ENCODE data around the gene TOMM22.
A peak's percentile ranks its signal among the peaks of the same experiment; 100 is the strongest.

The TOMM22 gene

DNA sequence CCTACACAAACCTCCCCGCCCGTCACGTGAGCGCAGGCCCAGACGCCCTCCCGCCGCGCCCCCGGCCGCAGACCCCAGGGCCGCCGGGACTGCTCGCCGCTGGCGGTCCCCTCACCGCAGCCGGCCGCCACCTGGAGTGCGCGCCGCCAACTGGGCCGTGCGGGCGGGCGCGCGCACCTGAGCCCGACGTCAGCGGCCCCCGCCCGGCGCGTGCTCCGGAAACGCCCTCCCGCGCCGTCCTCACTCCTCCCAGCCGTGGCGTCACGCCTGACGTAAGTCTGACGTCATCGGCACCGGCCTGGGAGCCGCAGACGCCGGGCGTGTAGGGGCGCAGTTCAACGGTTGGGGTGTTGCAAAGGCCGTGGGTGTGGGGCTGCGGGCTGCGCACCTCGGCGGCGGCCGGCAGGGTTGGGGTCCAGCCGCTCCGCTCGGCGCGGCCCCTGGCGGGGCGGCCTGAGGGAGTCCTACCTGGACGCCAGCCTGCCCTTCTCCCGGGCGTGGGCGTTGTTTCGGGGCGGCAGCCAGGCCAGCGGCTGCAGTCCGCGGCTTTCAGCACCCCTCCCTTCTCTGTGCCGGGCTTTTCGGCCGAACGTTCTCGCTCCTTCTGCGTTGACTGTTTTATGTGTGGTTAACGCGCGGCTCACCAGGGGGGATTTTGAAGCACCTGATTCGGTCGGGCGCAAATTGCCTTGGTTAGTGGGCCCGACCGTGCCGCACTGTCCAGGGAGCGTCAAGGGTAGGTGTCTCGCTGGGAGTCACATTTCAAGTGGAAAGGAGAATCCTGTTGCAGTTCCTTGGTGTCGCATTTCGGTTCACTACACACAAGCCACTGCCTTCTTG is 19.3 kb downstream of the TOMM22 start, which contains the start of gene JOSD1:
Gene JOSD1, minus strand, starts transcription at position 155 of the 840 bp plus-strand sequence. CDS start 956 bp downstream, outside the sequence.
- no peak for TF ChIP-seq ZNF274 (IDR thresholded peaks at IDR 0.05; ENCODE audit: low read depth, low read length)

DNA sequence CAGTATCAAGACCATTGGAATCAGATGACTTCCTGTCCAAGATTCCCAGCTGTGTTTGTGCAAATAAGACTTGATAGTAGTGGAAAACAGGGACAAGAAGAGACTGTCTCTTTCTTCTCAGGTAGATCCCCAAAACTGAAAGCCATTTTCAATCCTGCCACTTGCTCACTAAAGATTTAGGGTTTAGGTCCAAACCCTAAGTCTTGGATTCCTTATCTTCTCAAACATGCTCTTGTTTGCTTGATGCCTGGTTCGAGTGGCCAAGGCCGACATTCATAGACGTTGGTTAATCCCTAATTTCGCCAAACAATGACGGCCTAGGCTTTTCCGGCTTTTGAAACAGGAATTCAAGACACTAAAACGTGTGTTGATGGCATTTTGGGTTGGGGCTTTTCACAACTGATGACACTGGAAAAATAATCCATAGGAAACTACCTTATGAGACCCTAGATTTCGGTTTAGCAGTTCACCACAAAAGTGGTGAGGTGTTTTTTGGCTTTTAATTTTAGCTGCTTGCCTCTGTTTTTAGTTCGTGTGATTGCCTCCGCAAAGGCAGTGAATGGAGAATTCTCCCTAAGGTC is 23.0 kb downstream of the TOMM22 start:
- H3K4me3 ChIP-seq (ENCODE audit: low read length): peak overlapping the region; percentile 50; the same call in 1 of the 2 replicates
- no peak for TF ChIP-seq ZNF274 (IDR thresholded peaks at IDR 0.05; ENCODE audit: low read depth, low read length)

More for the DNA sequence above, 19.3 kb downstream of the TOMM22 start, which contains the start of gene JOSD1:
- H3K4me3 ChIP-seq (ENCODE audit: low read length): peak within 1 kb of the TSS; percentile 99

DNA sequence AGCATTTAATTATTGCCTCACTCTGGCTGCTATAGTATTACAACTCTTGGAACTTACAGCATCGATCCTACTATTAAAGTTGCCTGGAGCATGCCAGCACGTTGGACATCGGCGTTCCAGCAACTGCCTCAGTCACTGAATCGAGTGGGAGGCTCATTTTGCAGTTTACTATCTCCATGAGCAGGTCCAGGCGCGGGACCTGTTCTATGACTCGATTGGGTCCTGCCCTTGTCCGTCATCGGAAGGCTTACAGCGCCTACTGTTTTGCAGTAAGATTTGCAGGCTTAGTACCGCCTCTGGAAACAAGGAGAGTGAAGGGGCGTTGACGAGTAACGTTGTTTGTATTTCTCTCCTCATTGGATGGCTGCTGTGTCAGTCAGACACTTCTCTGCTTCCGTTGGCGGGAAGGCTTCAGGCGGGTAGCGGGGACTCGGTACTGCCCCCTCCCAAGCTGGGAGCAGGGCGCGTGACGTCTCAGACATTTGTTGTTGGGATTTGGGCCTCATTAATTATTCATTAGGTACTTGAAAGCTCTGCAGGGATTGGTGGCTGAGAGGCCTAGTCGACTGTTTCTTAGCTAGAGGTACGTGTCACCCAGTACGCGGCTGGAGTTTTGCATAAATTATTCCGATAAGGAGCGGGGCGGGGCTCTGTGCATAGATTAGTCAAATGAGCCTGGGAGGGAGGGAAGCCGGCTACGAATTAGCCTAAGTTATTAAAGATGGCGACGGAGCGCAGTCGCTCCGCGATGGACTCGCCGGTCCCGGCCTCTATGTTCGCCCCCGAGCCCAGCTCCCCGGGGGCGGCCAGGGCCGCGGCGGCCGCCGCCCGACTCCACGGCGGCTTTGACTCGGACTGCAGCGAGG is 23.7 kb downstream of the TOMM22 start, which contains the start of gene GTPBP1:
Gene GTPBP1, plus strand, starts transcription at position 710 of the 866 bp plus-strand sequence. Its CDS starts 12 bp downstream, at position 722.
- H3K4me3 ChIP-seq (ENCODE audit: low read length): peak within 1 kb of the TSS; percentile 98
- TF ChIP-seq ZNF274 (IDR thresholded peaks at IDR 0.05; ENCODE audit: low read depth, low read length): no peak

- no peak for TF ChIP-seq ZNF274 (IDR thresholded peaks at IDR 0.05; ENCODE audit: low read depth, low read length)
Measured at GRCh38 chr22:38706101-38706900, 24.5 kb downstream of the TOMM22 start.

DNA sequence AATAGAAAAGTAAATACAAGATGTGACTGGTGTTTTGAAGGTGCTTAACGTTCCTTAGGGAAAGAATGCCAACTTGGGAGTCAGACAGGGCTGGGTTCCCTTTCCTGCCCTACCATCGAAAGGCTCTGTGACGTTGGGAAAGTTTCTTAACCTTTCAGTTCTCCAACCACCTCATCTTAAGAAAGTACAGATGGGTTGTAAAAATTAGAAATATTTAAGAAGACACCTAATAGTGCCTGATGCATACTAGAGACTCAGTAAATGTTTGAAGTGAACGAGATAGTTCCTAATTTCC is 25.1 kb downstream of the TOMM22 start:
- TF ChIP-seq ZNF274 (IDR thresholded peaks at IDR 0.05; ENCODE audit: low read depth, low read length): no peak

More at GRCh38 chr22:38706101-38706900, 24.5 kb downstream of the TOMM22 start:
- H3K4me3 ChIP-seq (ENCODE audit: low read length): peak overlapping the region; percentile 98

DNA sequence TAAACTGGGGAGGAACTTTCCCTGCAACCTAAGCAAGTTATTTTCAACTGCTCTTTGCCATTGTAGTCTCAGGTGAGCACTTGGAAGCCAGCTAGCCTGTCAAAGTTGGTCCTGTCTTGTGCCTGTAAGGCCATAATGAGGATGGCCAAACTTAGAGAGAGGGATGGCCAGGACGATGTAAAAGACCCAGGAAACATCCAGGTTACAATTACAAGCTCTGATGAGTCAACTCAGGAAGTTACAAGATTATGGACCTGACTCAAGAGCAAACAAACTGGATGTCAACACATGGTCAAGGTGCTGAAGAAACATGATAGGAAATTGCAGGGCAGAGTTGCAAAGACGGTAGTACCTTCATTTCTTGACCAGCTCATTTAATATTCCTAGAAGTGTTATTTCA is 25.6 kb downstream of the TOMM22 start:
- peak overlapping the region; percentile 98 for H3K4me3 ChIP-seq (ENCODE audit: low read length)
- TF ChIP-seq ZNF274 (IDR thresholded peaks at IDR 0.05; ENCODE audit: low read depth, low read length): no peak

More for the DNA sequence above, 25.1 kb downstream of the TOMM22 start:
- peak overlapping the region; percentile 98 for H3K4me3 ChIP-seq (ENCODE audit: low read length)

DNA sequence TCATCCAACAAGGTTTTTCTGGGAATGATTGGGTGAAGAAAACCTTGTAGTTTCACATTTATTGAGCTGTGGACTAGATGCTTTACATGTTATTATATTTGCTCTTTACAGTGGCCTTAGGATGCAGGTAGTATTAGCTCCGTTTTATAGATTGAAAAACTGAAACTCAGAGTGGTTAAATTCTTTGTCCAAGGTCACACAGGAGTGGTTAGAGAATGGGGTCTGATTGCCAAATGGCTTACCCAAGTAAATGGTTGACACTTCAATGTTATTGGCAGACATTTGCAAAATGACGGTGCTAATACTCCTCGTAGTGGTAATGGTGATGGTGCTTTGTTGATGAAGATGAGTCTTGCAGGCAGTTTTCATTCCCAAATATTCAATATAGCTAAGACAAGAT is 26.2 kb downstream of the TOMM22 start:
- TF ChIP-seq ZNF274 (IDR thresholded peaks at IDR 0.05; ENCODE audit: low read depth, low read length): no peak
- H3K4me3 ChIP-seq (ENCODE audit: low read length): peak overlapping the region; percentile 98

GRCh38 chr22:38709306-38709705 is 27.5 kb downstream of the TOMM22 start:
- TF ChIP-seq ZNF274 (IDR thresholded peaks at IDR 0.05; ENCODE audit: low read depth, low read length): no peak
- no peak overlapping the region; the same call in 1 of the 2 replicates for H3K4me3 ChIP-seq (ENCODE audit: low read length)

DNA sequence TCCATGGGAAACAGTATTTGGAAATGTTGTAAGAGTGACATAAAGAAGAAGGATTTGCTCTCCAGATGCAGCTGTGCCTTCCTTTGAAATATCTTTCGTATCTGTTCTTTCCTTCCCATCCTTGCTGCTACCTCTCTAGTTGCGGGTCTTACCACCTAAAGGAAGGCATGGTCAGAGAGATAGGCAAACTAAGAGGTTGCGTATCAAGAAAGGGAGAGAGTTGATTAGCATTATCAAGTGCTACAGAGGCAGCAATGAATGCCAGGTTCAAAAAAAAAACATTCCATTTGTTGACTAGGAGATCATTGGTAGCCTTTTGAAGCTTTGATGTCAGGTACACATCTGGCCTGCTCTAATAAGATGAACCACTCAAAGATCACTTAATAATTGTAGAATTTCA is 28.6 kb downstream of the TOMM22 start:
- TF ChIP-seq ZNF274 (IDR thresholded peaks at IDR 0.05; ENCODE audit: low read depth, low read length): no peak

DNA sequence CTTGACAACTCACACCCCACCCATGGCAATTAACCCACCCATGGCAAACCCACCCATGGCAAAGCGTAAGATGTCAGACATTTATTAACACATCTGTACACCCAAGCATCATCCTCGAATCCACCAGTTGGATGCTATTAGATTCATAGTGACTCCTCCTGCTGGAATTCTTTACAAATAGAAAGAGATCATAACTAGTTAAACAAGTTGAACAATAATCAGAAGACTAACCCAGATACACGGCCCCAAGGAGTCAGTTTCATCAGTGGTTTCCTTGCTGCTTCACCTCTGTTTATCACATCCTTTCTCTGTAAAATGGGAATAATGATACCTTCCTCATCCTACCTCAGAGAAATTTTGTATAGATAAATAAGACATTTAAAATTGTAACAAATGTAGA is 29.1 kb downstream of the TOMM22 start:
- no peak overlapping the region for H3K4me3 ChIP-seq (ENCODE audit: low read length)
- no peak for TF ChIP-seq ZNF274 (IDR thresholded peaks at IDR 0.05; ENCODE audit: low read depth, low read length)

More for the DNA sequence above, 28.6 kb downstream of the TOMM22 start:
- no peak overlapping the region for H3K4me3 ChIP-seq (ENCODE audit: low read length)

- TF ChIP-seq ZNF274 (IDR thresholded peaks at IDR 0.05; ENCODE audit: low read depth, low read length): no peak
- no peak overlapping the region for H3K4me3 ChIP-seq (ENCODE audit: low read length)
Measured at GRCh38 chr22:38712486-38713207, 30.9 kb downstream of the TOMM22 start.

DNA sequence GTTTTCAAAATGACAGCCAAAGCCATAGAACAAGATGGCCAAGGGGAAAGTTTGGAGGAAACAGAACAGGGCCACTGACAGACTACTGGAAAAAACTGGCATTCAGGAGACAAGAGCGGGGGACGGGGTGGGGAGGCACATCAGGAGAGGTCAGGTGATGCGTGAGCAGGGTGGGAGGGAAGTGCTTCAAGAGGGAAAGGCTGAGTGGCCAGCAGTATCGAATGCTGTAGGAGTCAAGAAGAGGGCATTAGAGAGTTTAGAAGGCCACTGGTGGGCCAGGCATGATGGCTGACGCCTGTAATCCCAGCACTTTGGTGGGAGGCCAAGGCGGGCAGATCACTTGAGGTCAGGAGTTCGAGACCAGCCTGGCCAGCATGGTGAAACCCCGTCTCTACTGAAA is 32.2 kb downstream of the TOMM22 start:
- TF ChIP-seq ZNF274 (IDR thresholded peaks at IDR 0.05; ENCODE audit: low read depth, low read length): no peak

More for the DNA sequence above, 32.2 kb downstream of the TOMM22 start:
- no peak overlapping the region for H3K4me3 ChIP-seq (ENCODE audit: low read length)
